ENCODE data around the gene C1QTNF8. TPM values are rescaled to one million over a fixed set of nuclear protein-coding genes. Genes with fewer than 3 reads are reported as not detected.

The C1QTNF8 gene, protein sequence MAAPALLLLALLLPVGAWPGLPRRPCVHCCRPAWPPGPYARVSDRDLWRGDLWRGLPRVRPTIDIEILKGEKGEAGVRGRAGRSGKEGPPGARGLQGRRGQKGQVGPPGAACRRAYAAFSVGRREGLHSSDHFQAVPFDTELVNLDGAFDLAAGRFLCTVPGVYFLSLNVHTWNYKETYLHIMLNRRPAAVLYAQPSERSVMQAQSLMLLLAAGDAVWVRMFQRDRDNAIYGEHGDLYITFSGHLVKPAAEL
- not detected in 2 replicates for total RNA-seq

DNA sequence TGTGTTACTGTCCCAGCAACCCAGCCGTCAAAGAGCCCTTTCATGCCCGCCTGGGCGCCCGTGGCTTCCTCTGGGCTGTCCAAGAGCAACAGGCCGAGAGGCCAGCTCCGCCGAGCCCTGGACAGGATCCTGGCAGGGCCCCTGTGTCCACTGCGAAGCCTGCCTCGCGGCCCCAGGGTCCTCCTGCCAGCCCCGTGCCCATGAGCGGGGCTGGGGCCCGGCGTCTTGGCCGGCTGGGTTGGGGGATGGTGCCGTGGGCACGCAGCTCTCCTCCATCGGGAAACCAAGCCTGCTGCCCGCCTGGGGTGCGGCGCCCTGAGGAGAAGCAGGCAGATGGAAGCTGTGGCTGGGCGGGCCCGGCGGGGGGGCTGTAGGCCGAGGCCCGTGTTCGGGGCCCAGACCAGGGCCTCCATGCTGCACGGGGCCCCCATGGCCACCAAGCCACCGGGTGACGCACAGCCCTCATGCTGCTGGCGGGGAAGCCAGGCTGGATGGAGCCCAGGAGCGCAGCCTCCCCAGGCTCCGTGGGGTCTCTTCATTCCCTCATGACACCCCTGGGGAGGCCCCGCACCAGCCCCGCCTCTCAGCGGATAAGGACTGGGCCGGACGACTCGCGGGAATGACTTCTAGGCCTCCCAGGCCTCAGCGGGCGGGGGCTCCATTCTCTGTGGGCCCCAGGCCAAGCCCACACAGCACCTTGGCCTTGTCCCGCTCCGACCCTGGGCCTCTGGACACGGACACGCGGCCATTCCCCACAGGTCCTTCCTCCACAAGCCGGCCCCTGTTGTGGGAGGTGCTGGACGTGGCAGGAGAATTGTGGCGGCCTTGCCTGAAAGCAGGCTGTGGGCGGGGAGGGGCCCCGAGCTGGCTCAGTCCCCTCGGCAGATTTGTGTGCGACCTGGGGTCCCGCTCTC, at the start of gene C1QTNF8:
Gene C1QTNF8, minus strand, starts transcription at position 76 of the 914 bp plus-strand sequence. CDS start 1,322 bp downstream, outside the sequence.

DNA sequence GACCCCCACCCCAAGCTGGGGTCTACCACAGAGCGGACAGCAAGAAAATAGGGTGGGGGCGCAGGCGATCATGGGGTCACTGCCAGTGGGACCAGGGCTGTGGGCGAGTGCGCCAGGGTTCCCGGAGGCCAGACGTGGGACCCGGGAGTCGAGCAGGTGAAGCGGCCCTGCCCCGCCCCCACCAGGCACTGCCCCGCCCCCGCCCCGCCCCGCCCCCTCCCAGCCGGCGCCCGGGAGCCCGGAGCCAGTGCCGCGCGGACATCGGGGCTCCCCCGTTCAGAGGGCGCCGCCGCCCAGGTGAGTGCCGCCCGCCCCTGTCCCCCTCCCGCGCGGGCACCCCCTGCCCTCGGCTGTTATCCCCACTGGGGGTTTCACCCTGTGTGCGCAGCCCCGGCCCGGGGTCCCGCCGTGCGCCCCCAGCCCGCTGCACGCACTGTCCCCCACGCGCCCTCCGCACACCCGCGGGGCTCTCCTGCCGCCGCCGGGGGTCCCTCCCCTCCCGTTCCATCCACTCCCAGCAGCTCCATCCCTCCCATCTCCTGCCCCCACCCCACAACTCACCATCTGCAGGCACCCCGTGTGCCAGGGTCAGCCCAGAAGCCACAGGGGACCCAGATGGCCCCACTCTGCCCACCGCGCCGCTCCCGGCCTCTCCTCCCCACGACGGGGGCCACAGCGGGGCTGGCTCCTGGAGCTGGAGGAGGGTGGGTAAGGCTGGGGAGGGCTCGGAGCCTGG, 23.4 kb downstream of the C1QTNF8 start, which contains the start of gene SSTR5:
Gene SSTR5, plus strand, starts transcription at position 222 of the 736 bp plus-strand sequence. CDS start 6,122 bp downstream, outside the sequence.

Other genes with a start within 250 kb of the C1QTNF8 start
- gene LMF1, start 125.3 kb downstream of the C1QTNF8 start, total RNA-seq: 18.9 and 28.8 TPM in 2 replicates
- 0.48 and 0.65 TPM in 2 replicates for gene SOX8, start 114.5 kb downstream of the C1QTNF8 start, total RNA-seq
- gene SSTR5, start 23.5 kb downstream of the C1QTNF8 start, total RNA-seq: 1.3 TPM in 1 of 2 replicates, not detected in the other
- under 0.01 TPM in 2 replicates for gene CACNA1H, start 56.9 kb upstream of the C1QTNF8 start, total RNA-seq
- not detected in 2 replicates for gene TPSG1, start 129.0 kb upstream of the C1QTNF8 start, total RNA-seq
- gene TPSB2, start 133.9 kb upstream of the C1QTNF8 start, total RNA-seq: not detected in 2 replicates
- not detected in 2 replicates for gene TPSAB1, start 144.5 kb upstream of the C1QTNF8 start, total RNA-seq
- not detected in 2 replicates for gene TPSD1, start 159.8 kb upstream of the C1QTNF8 start, total RNA-seq
- 69.9 and 73.2 TPM in 2 replicates for gene UBE2I, start 213.4 kb upstream of the C1QTNF8 start, total RNA-seq
- gene BAIAP3, start 237.4 kb upstream of the C1QTNF8 start, total RNA-seq: 0.67 and 0.98 TPM in 2 replicates

Data from vein endothelial cell (primary cell).